Osteoblast (primary cell): ENCODE results near the gene RABGAP1L. TPM values are rescaled to one million over a fixed set of nuclear protein-coding genes. Genes with fewer than 3 reads are reported as not detected.
A peak's percentile ranks its signal among the peaks of the same experiment; 100 is the strongest.
"Not testable (repeated sequence)": the region's sequence is repeated elsewhere in the genome, so short reads cannot be mapped to it uniquely, and the experiment has no call there.

Experiments
- DNase-seq: peaks from one replicate; pipeline ENCODE4 v3.0.0; 2011; ENCODE audit warnings: low spot score, mixed read lengths; ENCODE audit not compliant: insufficient read length; ENCODE audit errors: missing footprints
- H2AFZ ChIP-seq: 2 replicates; pipeline ENCODE4 v1.6.0; 2011; ENCODE audit warnings: mild to moderate bottlenecking, low read length
- H3K27ac ChIP-seq: 2 replicates; pipeline ENCODE4 v1.5.1; 2011; ENCODE audit warnings: mild to moderate bottlenecking, low read depth, low read length, moderate library complexity
- H3K27me3 ChIP-seq: 2 replicates; pipeline ENCODE4 v1.6.0; 2012; ENCODE audit warnings: mild to moderate bottlenecking, control low read depth, inconsistent platforms, low read length, moderate library complexity; ENCODE audit not compliant: insufficient read depth
- H3K36me3 ChIP-seq: 2 replicates; pipeline ENCODE4 v1.5.1; 2011; ENCODE audit warnings: mild to moderate bottlenecking, low read length, control low read depth, moderate library complexity; ENCODE audit not compliant: insufficient read depth
- H3K4me1 ChIP-seq: 2 replicates; pipeline ENCODE4 v1.5.1; 2011; ENCODE audit warnings: mild to moderate bottlenecking, low read length, control low read depth, moderate library complexity; ENCODE audit not compliant: insufficient read depth
- H3K4me2 ChIP-seq: 2 replicates; pipeline ENCODE4 v1.6.0; 2011; ENCODE audit warnings: mild to moderate bottlenecking, low read length; ENCODE audit not compliant: insufficient read depth
- H3K4me3 ChIP-seq: fragments of 200-600 bp; sonication (generic); 3 replicates; pipeline ENCODE4 v1.5.1; 2012; ENCODE audit warnings: mild to moderate bottlenecking, low read length, inconsistent platforms; ENCODE audit not compliant: insufficient read depth
- H3K79me2 ChIP-seq: 2 replicates; pipeline ENCODE4 v1.6.0; 2012; ENCODE audit warnings: mild to moderate bottlenecking, low read length, control low read depth, inconsistent platforms; ENCODE audit not compliant: insufficient read depth
- H3K9me3 ChIP-seq: 2 replicates; pipeline ENCODE4 v1.5.1; 2011; ENCODE audit warnings: low read depth, low read length, control low read depth
- H4K20me1 ChIP-seq: 2 replicates; pipeline ENCODE4 v1.6.0; 2012; ENCODE audit warnings: mild to moderate bottlenecking, low read length, control low read depth; ENCODE audit not compliant: insufficient read depth
- total RNA-seq: library from RNA; depleted of rRNA; stranded (reverse); fragments of >200 nt; gene quantifications from 2 replicates; pipeline ENCODE4 v1.2.3, GENCODE V29; 2012
- TF ChIP-seq, protein P1 (sequence below): IDR thresholded peaks from 2 replicates; pipeline ENCODE4 v1.5.1; 2011; ENCODE audit warnings: mild to moderate bottlenecking, low read depth, low read length, moderate library complexity; ENCODE audit errors: extremely low read depth

RABGAP1L gene
- total RNA-seq, 1 donor, result 30.0 TPM

DNA sequence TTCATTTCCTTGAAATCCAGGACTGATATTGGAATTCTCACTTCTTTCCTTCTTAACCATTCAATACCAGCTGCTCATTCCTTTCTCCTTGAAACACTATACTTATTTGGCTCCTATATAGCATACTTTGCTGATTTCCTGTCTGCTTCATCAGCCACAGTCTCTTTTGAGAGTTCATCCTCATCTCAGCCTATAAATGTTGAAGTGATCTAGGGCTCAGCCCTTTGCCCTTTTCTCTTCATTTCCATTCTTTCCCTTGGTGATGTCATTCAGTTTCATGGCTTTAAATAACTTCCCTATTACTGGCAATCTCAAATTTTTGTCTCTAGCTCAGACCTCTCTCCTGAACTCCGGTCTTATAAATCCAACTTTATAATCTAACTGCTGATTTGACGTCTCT lies 24.1 kb upstream of the RABGAP1L start:
- TF ChIP-seq, protein P1, sequence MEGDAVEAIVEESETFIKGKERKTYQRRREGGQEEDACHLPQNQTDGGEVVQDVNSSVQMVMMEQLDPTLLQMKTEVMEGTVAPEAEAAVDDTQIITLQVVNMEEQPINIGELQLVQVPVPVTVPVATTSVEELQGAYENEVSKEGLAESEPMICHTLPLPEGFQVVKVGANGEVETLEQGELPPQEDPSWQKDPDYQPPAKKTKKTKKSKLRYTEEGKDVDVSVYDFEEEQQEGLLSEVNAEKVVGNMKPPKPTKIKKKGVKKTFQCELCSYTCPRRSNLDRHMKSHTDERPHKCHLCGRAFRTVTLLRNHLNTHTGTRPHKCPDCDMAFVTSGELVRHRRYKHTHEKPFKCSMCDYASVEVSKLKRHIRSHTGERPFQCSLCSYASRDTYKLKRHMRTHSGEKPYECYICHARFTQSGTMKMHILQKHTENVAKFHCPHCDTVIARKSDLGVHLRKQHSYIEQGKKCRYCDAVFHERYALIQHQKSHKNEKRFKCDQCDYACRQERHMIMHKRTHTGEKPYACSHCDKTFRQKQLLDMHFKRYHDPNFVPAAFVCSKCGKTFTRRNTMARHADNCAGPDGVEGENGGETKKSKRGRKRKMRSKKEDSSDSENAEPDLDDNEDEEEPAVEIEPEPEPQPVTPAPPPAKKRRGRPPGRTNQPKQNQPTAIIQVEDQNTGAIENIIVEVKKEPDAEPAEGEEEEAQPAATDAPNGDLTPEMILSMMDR, result no peak
- no peaks in the 10 kb centered on the region for H3K36me3 ChIP-seq
- no peaks in the 10 kb centered on the region for H3K9me3 ChIP-seq
- H4K20me1 ChIP-seq, result no peaks in the 10 kb centered on the region
- no peak overlapping the region for H3K4me3 ChIP-seq
- no peaks in the 10 kb centered on the region for H3K4me1 ChIP-seq
- H3K27ac ChIP-seq, result no peak overlapping the region
- DNase-seq, result peak; percentile 62
- no peak overlapping the region for H2AFZ ChIP-seq
- H3K4me2 ChIP-seq, result no peak overlapping the region
- no peaks in the 10 kb centered on the region for H3K27me3 ChIP-seq
- H3K79me2 ChIP-seq, result no peaks in the 10 kb centered on the region

DNA sequence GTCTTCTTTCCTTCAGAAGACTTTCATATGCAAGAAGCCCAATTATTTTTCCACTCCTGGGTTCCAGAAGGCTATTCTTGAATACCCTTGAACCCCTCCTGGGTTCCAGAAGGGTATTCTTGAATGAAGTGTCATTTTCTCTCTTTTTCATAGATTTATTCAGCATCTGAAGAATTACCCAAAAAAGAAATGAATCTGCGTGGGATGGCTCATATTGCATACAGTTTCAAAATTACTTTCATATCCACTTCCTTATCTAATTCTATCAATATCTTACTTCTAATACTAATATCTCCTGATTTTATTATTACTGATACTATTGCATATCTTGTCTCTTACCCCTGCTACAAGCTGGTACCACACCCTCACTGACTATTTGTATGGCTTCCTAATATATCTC lies 22.6 kb upstream of the RABGAP1L start:
- Histone ChIP-seq H3K36me3 (no peaks in the 10 kb centered on the region), H3K27me3 (no peaks in the 10 kb centered on the region), H4K20me1 (no peaks in the 10 kb centered on the region), H2AFZ (no peak overlapping the region), H3K4me1 (no peaks in the 10 kb centered on the region), H3K27ac (no peak overlapping the region), H3K9me3 (no peaks in the 10 kb centered on the region), H3K4me3 (no peak overlapping the region), H3K79me2 (no peaks in the 10 kb centered on the region), H3K4me2 (no peak overlapping the region)
- TF ChIP-seq, protein P1, result no peak
- no peak for DNase-seq

DNA sequence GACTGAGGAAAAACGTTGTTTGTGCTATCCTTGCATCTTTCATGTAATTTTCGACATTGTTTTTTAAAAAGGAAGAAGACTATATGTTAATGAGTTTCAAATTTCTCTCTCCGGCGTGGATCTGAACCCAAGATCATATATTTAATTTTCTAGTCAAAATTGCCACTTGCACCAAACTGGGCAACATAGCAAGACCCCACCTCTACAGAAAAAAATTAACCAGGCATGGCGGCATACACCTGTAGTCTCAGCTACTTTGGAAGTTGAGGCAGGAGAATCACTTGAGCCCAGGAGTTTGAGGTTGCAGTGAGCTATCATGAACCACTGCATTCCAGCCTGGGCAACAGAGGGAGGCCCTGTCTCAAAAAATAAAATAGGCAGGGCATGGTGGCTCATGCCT lies 16.5 kb upstream of the RABGAP1L start:
- no peak overlapping the region for H3K27ac ChIP-seq
- no peak overlapping the region for H2AFZ ChIP-seq
- no peaks in the 10 kb centered on the region for H4K20me1 ChIP-seq
- no peak overlapping the region for H3K4me3 ChIP-seq
- H3K36me3 ChIP-seq, result no peaks in the 10 kb centered on the region
- no peak overlapping the region for H3K4me2 ChIP-seq
- TF ChIP-seq, protein P1, result no peak
- no peaks in the 10 kb centered on the region for H3K27me3 ChIP-seq
- DNase-seq, result no peak
- H3K4me1 ChIP-seq, result no peaks in the 10 kb centered on the region
- no peaks in the 10 kb centered on the region for H3K79me2 ChIP-seq
- H3K9me3 ChIP-seq, result no peaks in the 10 kb centered on the region

DNA sequence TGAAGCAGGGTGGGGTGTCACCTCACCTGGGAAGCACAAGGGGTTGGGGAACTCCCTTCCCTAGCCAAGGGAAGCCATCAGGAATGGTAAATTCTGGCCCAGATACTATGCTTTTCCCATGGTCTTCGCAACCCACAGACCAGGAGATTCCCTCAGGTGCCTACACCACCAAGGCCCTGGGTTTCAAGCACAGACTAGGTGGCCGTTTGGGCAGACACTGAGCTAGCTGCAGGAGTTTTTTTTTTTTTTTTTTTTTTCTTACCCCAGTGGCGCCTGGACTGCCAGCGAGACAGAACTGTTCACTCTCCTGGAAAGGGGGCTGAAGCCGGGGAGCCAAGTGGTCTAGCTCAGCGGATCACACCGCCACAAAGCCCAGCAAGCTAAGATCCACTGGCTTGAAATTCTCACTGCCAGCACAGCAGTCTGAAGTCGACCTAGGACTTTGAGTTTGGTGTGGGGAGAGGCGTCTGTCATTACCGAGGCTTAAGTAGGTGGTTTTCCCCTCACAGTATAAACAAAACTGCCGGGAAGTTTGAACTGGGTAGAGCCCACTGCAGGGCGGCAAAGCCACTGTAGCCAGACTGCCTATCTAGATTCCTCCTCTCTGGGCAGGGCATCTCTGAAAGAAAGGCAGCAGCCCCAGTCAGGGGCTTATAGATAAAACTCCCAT lies 15.5 kb upstream of the RABGAP1L start:
- not testable (repeated sequence) for H2AFZ ChIP-seq, H3K9me3 ChIP-seq, H3K27ac ChIP-seq, H3K4me3 ChIP-seq, H3K36me3 ChIP-seq, H4K20me1 ChIP-seq, H3K4me1 ChIP-seq, H3K4me2 ChIP-seq, DNase-seq, H3K27me3 ChIP-seq, H3K79me2 ChIP-seq

DNA sequence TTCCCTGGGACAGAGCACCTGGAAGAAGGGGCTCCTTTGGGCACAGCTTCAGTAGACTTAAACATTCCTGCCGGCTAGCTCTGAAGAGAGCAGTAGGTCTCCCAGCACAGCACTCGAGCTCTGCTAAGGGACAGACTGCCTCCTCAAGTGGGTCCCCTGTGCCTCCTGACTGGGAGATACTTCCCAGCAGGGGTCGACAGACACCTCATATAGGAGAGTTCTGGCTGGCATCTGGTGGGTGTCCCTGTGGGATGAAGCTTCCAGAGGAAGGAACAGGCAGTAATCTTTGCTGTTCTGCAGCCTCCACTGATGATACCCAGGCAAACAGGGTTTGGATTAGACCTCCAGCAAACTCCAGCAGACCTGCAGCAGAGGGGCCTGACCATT lies 14.9 kb upstream of the RABGAP1L start:
- not testable (repeated sequence) for H3K36me3 ChIP-seq, H3K27ac ChIP-seq, H3K4me1 ChIP-seq, H4K20me1 ChIP-seq, H3K9me3 ChIP-seq, H3K4me2 ChIP-seq, H2AFZ ChIP-seq, H3K27me3 ChIP-seq, H3K79me2 ChIP-seq, H3K4me3 ChIP-seq, DNase-seq
